Measurements from ENCODE around the gene OR8B2.
"Not testable (repeated sequence)": the region's sequence is repeated elsewhere in the genome, so short reads cannot be mapped to it uniquely, and the experiment has no call there.

Gene OR8B2

DNA sequence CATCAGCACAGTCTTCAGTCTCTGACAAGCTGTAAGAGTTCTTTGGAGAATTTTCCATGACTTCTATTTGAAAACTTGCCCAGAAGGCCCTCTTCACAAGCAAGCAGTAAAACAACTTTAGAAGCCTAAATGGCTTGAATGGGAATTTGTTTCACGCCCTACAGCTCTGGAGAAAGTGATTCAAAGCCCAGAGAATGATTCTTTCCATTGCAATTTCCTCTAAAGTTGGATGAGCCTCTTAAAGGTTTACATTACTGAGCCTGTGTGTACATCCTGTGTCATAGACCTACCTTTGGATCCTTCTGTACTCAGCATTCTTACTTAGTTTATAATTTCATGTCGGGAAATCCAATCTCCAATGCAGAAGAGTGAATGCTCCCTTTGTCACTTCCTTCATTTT, 21.3 kb upstream of the OR8B2 start:
- ChIA-PET CTCF (interaction anchor here (1.6 kb wide), 1 partner anchor 10 kb away, joined by 9 read pairs; no protein-coding TSS in a partner anchor), POLR2A (no interaction called here)
- TF ChIP-seq, protein P1, sequence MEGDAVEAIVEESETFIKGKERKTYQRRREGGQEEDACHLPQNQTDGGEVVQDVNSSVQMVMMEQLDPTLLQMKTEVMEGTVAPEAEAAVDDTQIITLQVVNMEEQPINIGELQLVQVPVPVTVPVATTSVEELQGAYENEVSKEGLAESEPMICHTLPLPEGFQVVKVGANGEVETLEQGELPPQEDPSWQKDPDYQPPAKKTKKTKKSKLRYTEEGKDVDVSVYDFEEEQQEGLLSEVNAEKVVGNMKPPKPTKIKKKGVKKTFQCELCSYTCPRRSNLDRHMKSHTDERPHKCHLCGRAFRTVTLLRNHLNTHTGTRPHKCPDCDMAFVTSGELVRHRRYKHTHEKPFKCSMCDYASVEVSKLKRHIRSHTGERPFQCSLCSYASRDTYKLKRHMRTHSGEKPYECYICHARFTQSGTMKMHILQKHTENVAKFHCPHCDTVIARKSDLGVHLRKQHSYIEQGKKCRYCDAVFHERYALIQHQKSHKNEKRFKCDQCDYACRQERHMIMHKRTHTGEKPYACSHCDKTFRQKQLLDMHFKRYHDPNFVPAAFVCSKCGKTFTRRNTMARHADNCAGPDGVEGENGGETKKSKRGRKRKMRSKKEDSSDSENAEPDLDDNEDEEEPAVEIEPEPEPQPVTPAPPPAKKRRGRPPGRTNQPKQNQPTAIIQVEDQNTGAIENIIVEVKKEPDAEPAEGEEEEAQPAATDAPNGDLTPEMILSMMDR (IDR thresholded peaks at IDR 0.05; ENCODE audit: insufficient read depth, low read length, missing control alignments), result no peak
- no peak overlapping the region for H3K4me3 ChIP-seq (ENCODE audit: low read depth, low read length)
- no peak for DNase-seq (ENCODE audit: low read depth, low spot score)

GRCh38 chr11:124403186-124403585, 18.9 kb upstream of the OR8B2 start:
- DNase-seq (ENCODE audit: low read depth, low spot score); H3K4me3 ChIP-seq (ENCODE audit: low read depth, low read length); POLR2A ChIA-PET: not testable (repeated sequence)
- CTCF ChIA-PET, result interaction anchor here (0.7 to 3.6 kb wide), 7 partner anchors 12 to 214 kb away, joined by 3 to 23 read pairs (median 14); no protein-coding TSS in a partner anchor

GRCh38 chr11:124402326-124402922, 18.1 kb upstream of the OR8B2 start:
- POLR2A ChIA-PET, result interaction anchor here (0.7 kb wide), 1 partner anchor 350 kb away, joined by 3 read pairs; no protein-coding TSS in a partner anchor
- CTCF ChIA-PET, result interaction anchor here (0.6 to 3.6 kb wide), 37 partner anchors 8 to 469 kb away, joined by 3 to 23 read pairs (median 4); no protein-coding TSS in a partner anchor
- TF ChIP-seq, protein P1 (IDR thresholded peaks at IDR 0.05; ENCODE audit: insufficient read depth, low read length, missing control alignments), result peak; percentile 78
- H3K4me3 ChIP-seq (ENCODE audit: low read depth, low read length), result no peak overlapping the region
- DNase-seq (ENCODE audit: low read depth, low spot score), result peak; percentile 62

- no peak for DNase-seq (ENCODE audit: low read depth, low spot score)
- H3K4me3 ChIP-seq (ENCODE audit: low read depth, low read length), result no peak within 1 kb of the TSS
- TF ChIP-seq, protein P1 (IDR thresholded peaks at IDR 0.05; ENCODE audit: insufficient read depth, low read length, missing control alignments), result no peak
- POLR2A ChIA-PET, result no interaction called here
- CTCF ChIA-PET, result no interaction called here
Measured at GRCh38 chr11:124398924-124399323, 14.6 kb upstream of the OR8B2 start, which contains the start of gene OR8B3. OR8B3 (minus strand) TSS chr11:124399024; CDS start chr11:124397351, 1,673 bp downstream.

GRCh38 chr11:124396847-124397246, 12.5 kb upstream of the OR8B2 start:
- POLR2A ChIA-PET; CTCF ChIA-PET; DNase-seq (ENCODE audit: low read depth, low spot score); H3K4me3 ChIP-seq (ENCODE audit: low read depth, low read length): not testable (repeated sequence)

DNA sequence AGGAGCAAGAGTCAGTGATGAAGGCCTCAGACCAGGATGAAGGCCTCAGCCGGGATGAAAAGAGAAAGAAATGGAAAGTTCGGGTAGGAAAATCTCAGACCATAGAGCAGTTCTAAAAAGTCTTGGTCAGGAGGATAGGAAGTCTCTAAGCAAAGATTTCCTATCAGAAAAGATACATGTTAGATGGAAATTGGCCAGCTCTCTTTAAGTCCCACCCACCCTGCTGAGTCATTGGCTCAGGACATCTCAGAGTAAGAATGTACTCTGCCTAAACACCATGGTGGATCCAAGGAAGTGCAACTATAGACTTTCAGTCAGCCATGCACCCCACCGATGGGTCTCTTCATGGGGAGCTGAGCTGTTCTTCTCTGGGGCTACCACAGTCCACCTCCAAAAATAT, 10.1 kb upstream of the OR8B2 start:
- no peak for DNase-seq (ENCODE audit: low read depth, low spot score)
- TF ChIP-seq, protein P1 (IDR thresholded peaks at IDR 0.05; ENCODE audit: insufficient read depth, low read length, missing control alignments), result no peak
- POLR2A ChIA-PET, result no interaction called here
- H3K4me3 ChIP-seq (ENCODE audit: low read depth, low read length), result no peak overlapping the region
- CTCF ChIA-PET, result interaction anchor here (0.7 to 1.3 kb wide), 2 partner anchors 8 to 15 kb away, joined by 3 to 4 read pairs; no protein-coding TSS in a partner anchor

GRCh38 chr11:124382857-124383256, 1.4 kb downstream of the OR8B2 start:
- CTCF ChIA-PET; POLR2A ChIA-PET; H3K4me3 ChIP-seq (ENCODE audit: low read depth, low read length); DNase-seq (ENCODE audit: low read depth, low spot score): not testable (repeated sequence)

DNA sequence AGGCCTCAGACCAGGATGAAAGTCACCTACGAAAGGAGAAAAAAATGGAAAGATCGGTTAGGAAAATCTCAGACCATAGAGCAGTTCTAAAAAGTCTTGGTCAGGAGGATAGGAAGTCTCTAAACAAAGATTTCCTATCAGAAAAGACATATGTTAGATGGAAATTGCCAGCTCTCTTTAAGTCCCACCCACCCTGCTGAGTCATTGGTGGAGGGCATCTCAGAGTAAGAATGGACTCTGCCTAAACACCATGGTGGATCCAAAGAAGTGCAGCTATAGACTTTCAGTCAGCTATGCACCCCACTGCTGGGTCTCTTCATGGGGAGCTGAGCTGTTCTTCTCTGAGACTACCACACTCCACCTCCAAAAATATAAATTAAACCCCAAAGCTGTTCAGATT, 3.7 kb downstream of the OR8B2 start:
- ChIA-PET POLR2A (no interaction called here), CTCF (interaction anchor here (1.4 kb wide), 1 partner anchor 22 kb away, joined by 4 read pairs; no protein-coding TSS in a partner anchor)
- DNase-seq (ENCODE audit: low read depth, low spot score), result no peak
- no peak overlapping the region for H3K4me3 ChIP-seq (ENCODE audit: low read depth, low read length)
- TF ChIP-seq, protein P1 (IDR thresholded peaks at IDR 0.05; ENCODE audit: insufficient read depth, low read length, missing control alignments), result no peak

All from AG04449 (cell line).